Suprapubic skin (tissue), 4 donors: ENCODE data around the gene TMTC2. TPM values are rescaled to one million over a fixed set of nuclear protein-coding genes. Genes with fewer than 3 reads are reported as not detected.
"Not testable (repeated sequence)": the region's sequence is repeated elsewhere in the genome, so short reads cannot be mapped to it uniquely, and the experiment has no call there.

Source experiments
- DNase-seq, 2 donors: peaks; one replicate each; pipeline ENCODE4 v3.0.0-alpha.2; 2019; ENCODE audit warnings: low spot score in 2 of 2
- H3K27ac ChIP-seq: fragments of 200-600 bp; sonication (generic); one replicate; pipeline ENCODE4 v1.5.1; 2019
- H3K27me3 ChIP-seq: fragments of 200-600 bp; sonication (generic); one replicate; pipeline ENCODE4 v1.5.1; 2019
- H3K36me3 ChIP-seq: fragments of 200-600 bp; sonication (generic); one replicate; pipeline ENCODE4 v1.5.1; 2019
- H3K4me1 ChIP-seq: fragments of 200-600 bp; sonication (generic); one replicate; pipeline ENCODE4 v1.5.1; 2019
- H3K4me3 ChIP-seq: fragments of 200-600 bp; sonication (generic); one replicate; pipeline ENCODE4 v1.5.1; 2019; ENCODE audit warnings: mild to moderate bottlenecking
- H3K9me3 ChIP-seq: fragments of 200-600 bp; sonication (generic); one replicate; pipeline ENCODE4 v1.5.1; 2019
- EP300 ChIP-seq: sonication (generic); formaldehyde crosslinking; IDR thresholded peaks from one replicate; pipeline ENCODE4 v1.6.1; 2017; ENCODE audit warnings: antibody characterized with exemption
- POLR2A ChIP-seq, 2 donors: fragments of 450-650 bp; IDR thresholded peaks; one replicate each; pipeline ENCODE4 v1.6.1; 2017; ENCODE audit warnings: antibody characterized with exemption in 2 of 2, mild to moderate bottlenecking in 2 of 2, moderate library complexity in 2 of 2
- POLR2AphosphoS5 ChIP-seq, 3 donors: sonication (generic); formaldehyde crosslinking; IDR thresholded peaks; one replicate each; pipeline ENCODE4 v1.6.1; 2017; ENCODE audit warnings: antibody characterized with exemption in 3 of 3
- WGBS: methylation state at CpG from one replicate; pipeline ENCODE4 v1.1.5; 2018; 5-methylcytosine and 5-hydroxymethylcytosine counted together
- total RNA-seq, 4 donors: library from RNA; depleted of rRNA; stranded (reverse); fragments of >200 nt; gene quantifications; one replicate each; pipeline ENCODE4 v1.1.0, GENCODE V29; 2016
- TF ChIP-seq, protein P1 (sequence below), 2 donors: fragments of 200-600 bp in 1 of 2; fragments of 450-650 bp in 1 of 2; sonication (generic) in 1 of 2; IDR thresholded peaks; one replicate each; pipeline ENCODE4 v1.5.1; 2016 to 2019; ENCODE audit warnings: antibody characterized with exemption in 2 of 2, mild to moderate bottlenecking in 1 of 2, moderate library complexity in 1 of 2

Gene TMTC2
- total RNA-seq, 4 donors from 2014 or later, result 16.7 to 21.1 (median 18.9) TPM

DNA sequence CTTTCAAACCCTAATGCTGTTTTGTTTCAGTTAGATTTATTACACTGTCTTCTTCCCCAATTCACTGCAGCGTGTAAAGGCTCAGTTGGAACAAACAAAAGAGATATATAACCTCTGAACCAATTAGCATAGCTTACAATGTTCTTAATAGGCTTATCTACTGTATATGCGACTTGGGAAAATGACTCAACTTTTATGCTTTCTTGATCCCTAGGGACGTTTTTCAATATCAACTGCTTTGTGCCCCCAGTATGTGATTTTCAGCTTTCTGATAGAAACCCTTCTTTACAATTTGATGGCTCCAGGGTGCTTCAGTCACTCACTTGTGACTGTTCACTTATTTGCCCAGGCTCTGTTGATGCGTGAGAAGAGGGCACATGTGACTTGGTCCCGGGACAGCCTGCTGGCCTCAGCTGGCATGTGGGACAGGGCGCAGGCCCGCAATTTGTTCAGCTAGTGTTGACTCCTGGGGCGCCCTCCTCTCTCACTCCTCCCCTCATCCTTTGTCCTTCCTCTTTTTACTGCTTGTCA, 107.1 kb downstream of the TMTC2 start:
- 77% methylated on average over 8 of the region's 8 CpGs for WGBS

DNA sequence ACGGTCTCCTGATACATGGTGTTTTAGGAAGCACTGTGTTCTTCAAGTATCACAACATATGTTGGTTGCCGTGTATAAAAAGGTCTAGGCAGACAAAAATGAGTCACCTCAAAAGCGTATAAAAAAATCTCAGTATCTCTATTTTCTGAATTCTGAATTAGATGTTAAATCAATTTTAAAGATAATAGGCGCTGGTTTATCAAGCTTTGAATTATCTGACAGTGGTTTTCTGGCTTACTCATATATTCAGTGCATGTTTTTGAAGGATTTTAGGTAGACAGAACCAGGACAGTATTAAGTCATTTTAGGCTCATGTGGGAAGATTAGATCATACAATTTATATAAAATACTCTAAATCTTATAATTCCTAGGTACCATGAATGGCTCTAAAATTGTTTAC, 110.8 kb downstream of the TMTC2 start:
- WGBS, result 94% methylated on average over 4 of the region's 4 CpGs
- DNase-seq, result no peak
- Histone ChIP-seq H3K27me3 (no peaks in the 10 kb centered on the region), H3K4me3 (no peak overlapping the region), H3K4me1 (no peaks in the 10 kb centered on the region), H3K9me3 (no peaks in the 10 kb centered on the region), H3K36me3 (no peaks in the 10 kb centered on the region), H3K27ac (no peak overlapping the region)
- TF ChIP-seq EP300, result no peak

More for the DNA sequence above, 107.1 kb downstream of the TMTC2 start:
- Histone ChIP-seq H3K27me3 (no peaks in the 10 kb centered on the region), H3K4me3 (no peak overlapping the region), H3K27ac (no peak overlapping the region), H3K36me3 (no peaks in the 10 kb centered on the region), H3K4me1 (no peaks in the 10 kb centered on the region), H3K9me3 (no peaks in the 10 kb centered on the region)
- no peak for DNase-seq
- TF ChIP-seq EP300, result no peak
- TF ChIP-seq POLR2AphosphoS5 (IDR thresholded peaks at IDR 0.05), result no peak
- TF ChIP-seq, protein P1, sequence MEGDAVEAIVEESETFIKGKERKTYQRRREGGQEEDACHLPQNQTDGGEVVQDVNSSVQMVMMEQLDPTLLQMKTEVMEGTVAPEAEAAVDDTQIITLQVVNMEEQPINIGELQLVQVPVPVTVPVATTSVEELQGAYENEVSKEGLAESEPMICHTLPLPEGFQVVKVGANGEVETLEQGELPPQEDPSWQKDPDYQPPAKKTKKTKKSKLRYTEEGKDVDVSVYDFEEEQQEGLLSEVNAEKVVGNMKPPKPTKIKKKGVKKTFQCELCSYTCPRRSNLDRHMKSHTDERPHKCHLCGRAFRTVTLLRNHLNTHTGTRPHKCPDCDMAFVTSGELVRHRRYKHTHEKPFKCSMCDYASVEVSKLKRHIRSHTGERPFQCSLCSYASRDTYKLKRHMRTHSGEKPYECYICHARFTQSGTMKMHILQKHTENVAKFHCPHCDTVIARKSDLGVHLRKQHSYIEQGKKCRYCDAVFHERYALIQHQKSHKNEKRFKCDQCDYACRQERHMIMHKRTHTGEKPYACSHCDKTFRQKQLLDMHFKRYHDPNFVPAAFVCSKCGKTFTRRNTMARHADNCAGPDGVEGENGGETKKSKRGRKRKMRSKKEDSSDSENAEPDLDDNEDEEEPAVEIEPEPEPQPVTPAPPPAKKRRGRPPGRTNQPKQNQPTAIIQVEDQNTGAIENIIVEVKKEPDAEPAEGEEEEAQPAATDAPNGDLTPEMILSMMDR (IDR thresholded peaks at IDR 0.05), result no peak
- TF ChIP-seq POLR2A (IDR thresholded peaks at IDR 0.05), result no peak

DNA sequence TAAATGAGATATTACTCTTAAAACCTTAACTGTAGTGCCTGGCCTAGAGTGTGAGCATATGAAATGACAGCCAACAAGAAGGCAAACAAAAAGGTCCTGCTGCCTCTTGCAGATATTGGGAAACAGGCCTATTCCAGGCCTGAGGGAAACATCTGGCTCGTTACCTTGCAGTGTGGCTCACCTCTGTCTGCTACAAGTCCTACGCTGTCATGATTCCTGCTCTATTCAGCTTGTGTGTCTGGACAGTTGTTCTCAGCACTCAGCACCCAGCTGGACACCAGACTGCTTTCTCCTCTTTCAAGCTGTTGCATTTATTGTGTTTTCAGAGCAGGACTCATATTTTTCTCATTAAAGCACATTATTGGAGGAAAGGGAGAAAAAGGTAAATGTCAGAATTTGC, 113.5 kb downstream of the TMTC2 start:
- H3K27me3 ChIP-seq, result no peaks in the 10 kb centered on the region
- no peak overlapping the region for H3K4me3 ChIP-seq
- H3K4me1 ChIP-seq, result no peaks in the 10 kb centered on the region
- TF ChIP-seq POLR2A (IDR thresholded peaks at IDR 0.05), result no peak
- no peak for TF ChIP-seq POLR2AphosphoS5 (IDR thresholded peaks at IDR 0.05)
- TF ChIP-seq EP300, result no peak
- TF ChIP-seq, protein P1 (IDR thresholded peaks at IDR 0.05), result no peak
- H3K36me3 ChIP-seq, result no peaks in the 10 kb centered on the region
- no peak for DNase-seq
- H3K9me3 ChIP-seq, result no peaks in the 10 kb centered on the region
- no peak overlapping the region for H3K27ac ChIP-seq
- 67% methylated on average over 2 of the region's 2 CpGs for WGBS

DNA sequence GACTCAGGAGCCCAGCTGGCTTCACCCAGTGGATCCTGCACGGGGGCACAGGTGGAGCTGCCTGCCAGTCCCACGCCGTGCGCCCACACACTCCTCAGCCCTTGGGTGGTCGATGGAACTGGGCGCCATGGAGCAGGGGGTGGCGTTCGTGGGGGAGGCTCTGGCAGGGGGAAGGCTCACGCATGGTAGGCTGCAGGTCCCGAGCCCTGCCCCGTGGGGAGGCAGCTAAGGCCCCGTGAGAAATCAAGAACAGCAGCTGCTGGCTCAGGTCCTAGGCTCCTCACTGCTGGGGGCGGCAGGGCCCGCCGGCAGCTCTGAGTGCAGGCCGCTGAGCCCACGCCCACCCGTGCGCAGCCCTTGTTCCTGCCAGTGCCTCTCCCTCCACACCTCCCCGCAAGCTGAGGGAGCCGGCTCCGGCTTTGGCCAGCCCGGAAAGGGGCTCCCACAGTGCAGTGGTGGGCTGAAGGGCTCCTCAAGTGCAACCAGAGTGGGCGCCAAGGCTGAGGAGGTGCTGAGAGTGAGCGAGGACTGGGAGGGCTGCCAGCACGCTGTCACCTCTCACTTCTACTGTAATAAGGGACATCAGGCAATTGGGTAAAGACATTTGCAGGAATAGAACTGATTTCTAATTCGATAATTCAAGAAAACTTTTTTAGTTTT, 115.4 kb downstream of the TMTC2 start:
- Histone ChIP-seq H3K4me3 (no peak overlapping the region), H3K36me3 (no peaks in the 10 kb centered on the region), H3K9me3 (no peaks in the 10 kb centered on the region), H3K27me3 (no peaks in the 10 kb centered on the region), H3K4me1 (no peaks in the 10 kb centered on the region), H3K27ac (no peak overlapping the region)
- WGBS, result 96% methylated on average over 25 of the region's 27 CpGs
- no peak for DNase-seq
- TF ChIP-seq, protein P1 (IDR thresholded peaks at IDR 0.05), result no peak
- TF ChIP-seq POLR2A (IDR thresholded peaks at IDR 0.05) (no peak), POLR2AphosphoS5 (IDR thresholded peaks at IDR 0.05) (no peak), EP300 (no peak)

DNA sequence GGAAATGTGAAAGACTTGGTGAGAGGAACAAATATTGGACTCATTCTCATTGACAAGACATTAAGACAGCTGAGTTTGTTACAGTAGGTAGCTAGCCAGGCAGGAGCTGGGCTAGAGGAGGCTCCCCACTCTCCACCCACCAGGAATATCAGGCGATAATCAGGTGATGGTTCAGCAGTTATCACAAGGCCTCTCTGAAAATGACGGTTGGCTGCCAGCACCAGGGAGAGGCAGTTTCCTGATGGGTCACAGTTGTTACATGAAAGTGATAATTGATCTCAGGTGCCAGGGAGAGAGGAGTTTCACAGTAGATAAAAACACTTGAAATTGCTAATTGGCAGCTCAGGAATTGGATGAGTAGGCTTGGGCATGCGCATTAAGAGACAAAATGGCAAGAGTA, 116.5 kb downstream of the TMTC2 start:
- DNase-seq, result no peak
- WGBS, result 56% methylated on average over 3 of the region's 3 CpGs
- no peaks in the 10 kb centered on the region for H3K27me3 ChIP-seq
- no peaks in the 10 kb centered on the region for H3K36me3 ChIP-seq
- no peak overlapping the region for H3K4me3 ChIP-seq
- no peak for TF ChIP-seq EP300
- TF ChIP-seq, protein P1 (IDR thresholded peaks at IDR 0.05), result no peak
- no peak for TF ChIP-seq POLR2AphosphoS5 (IDR thresholded peaks at IDR 0.05)
- TF ChIP-seq POLR2A (IDR thresholded peaks at IDR 0.05), result no peak
- H3K9me3 ChIP-seq, result no peaks in the 10 kb centered on the region
- no peak overlapping the region for H3K27ac ChIP-seq
- H3K4me1 ChIP-seq, result no peaks in the 10 kb centered on the region

DNA sequence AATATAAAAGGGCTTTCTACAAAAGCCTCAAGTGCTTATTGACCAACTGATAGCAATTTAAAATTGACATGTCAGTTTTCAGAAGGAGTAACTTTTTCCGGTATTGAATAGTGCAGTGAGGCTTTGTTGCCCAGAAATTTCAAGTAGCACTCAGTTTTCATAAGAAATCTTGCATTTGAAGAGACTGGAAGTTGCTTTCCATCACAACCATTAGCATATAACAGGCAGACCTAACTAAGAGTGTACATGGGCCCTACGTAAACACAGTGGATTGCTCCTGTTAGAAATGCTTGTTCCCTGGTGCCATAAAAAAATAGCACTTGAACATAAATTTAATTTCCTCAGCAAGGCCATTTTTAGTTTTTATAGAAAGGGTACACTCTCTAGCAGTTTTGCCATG, 117.9 kb downstream of the TMTC2 start:
- H3K9me3 ChIP-seq, result no peaks in the 10 kb centered on the region
- no peaks in the 10 kb centered on the region for H3K4me1 ChIP-seq
- WGBS, result 99% methylated on average over 2 of the region's 2 CpGs
- H3K27ac ChIP-seq, result no peak overlapping the region
- DNase-seq, result no peak
- H3K27me3 ChIP-seq, result no peaks in the 10 kb centered on the region
- H3K4me3 ChIP-seq, result no peak overlapping the region
- TF ChIP-seq, protein P1 (IDR thresholded peaks at IDR 0.05), result no peak
- TF ChIP-seq POLR2A (IDR thresholded peaks at IDR 0.05) (no peak), EP300 (no peak), POLR2AphosphoS5 (IDR thresholded peaks at IDR 0.05) (no peak)
- H3K36me3 ChIP-seq, result no peaks in the 10 kb centered on the region

DNA sequence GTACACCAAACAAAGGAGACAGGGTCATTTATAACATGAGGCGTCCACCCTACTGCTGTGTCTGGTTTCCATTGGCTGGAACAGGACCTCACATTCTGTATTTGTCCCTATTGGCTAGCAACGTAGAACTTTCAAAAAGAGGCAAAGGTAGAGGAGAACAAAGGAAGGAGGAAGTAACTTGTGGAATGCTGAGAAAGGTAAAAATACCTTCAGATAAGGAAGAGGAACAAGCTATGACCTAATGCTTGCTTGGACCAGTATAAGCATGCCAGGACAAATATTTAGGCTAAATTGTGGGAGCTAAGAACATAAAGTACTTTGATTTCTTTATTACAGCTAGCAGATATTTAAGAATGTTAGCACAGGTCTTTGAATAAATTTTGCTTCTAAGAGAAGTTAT, 118.3 kb downstream of the TMTC2 start:
- WGBS, result 64% methylated on average over 2 of the region's 2 CpGs
- H3K4me3 ChIP-seq, H3K27me3 ChIP-seq, DNase-seq, H3K27ac ChIP-seq, H3K36me3 ChIP-seq, H3K4me1 ChIP-seq, H3K9me3 ChIP-seq: not testable (repeated sequence)
